Hypothalamus (tissue), 51 donors: ENCODE data around the gene TRAF5.

ENCODE experiments used
- DNase-seq, 51 donors: peaks; one replicate each; lab custom pipeline; 2025; lab: John Stamatoyannopoulos, UW

Gene TRAF5

DNA sequence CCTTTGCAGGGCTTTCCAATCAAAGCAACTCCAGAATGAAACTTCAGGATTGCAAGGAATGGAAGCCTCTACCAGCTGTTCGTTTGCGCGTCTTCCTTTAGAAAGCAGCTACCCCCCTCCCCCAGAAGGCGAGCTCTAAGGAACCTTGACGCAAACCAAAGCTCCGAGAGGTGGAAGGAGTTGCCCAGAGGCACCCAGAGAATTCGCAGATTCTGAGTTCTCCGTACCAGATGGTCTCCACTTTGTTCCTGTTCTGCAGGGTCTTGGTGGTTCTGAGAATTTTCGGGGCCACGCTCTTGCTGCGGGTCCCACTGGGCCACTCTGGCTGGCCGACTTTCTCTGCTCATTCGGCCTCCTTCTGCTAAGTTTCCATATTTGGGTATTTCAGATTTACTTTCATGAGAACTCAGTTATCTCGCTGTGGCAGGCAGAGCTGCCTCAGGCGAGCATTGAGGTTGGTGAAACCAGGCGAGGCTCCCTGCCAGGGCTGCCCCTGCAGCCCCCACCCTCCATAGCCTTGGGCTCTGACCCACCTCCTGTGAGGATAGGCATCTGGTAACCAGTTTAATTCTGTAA, 801 bp downstream of the TRAF5 start:
- DNase-seq = no peak

DNA sequence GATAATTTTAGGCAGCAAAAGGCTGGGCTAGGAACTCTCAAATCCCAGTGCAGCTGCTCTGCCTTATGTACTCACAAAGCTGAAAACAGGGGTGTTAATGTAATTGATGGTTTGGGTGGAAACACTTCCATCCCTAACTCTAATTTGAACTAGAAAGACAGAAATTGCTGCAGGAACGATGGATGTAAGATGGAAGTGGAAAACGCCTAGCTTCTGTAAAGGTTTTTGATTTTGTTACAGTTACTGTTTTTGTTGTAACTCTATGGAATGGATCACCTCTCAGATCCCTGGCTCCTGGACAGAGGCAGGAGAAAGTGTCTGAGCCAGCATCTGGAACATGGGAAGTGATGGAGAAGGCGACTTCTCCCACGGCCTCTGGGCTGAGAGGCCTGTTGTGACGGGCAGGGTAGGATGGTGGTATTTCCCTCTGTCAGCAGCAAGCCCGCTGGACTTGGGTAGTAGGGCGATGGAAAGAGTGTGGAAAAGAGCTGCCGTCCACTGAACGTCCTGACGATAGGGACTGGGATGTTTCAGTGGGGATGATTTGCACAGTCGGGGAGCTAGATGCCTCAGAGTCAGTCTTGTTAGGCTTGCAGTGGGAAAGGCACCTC, 1.6 kb downstream of the TRAF5 start:
- no peak for DNase-seq

GRCh38 chr1:211328866-211329475, 2.3 kb downstream of the TRAF5 start:
- no peak for DNase-seq

DNA sequence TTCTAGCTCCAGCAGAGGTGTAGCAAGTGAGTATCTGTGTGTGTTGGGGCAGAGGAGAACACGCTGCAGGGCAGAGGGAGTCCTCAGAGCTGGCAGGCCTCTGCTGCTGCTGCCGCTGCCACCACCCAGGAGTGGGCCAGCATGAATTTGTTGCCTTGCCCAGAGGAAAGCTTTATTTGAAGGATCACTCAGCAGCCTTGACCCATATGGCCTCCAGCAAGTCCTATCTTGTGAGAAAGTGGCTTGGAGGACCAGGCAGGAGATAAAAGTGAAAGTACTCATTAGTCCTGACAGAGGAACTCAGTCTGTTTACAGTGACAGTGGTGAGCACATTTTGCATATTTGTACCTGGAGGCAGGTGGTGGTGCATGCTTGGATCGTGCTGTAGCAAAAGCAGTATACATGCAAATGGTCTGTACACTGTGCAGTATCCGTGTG, 3.1 kb downstream of the TRAF5 start:
- DNase-seq = no peak

GRCh38 chr1:211330282-211330936, 3.8 kb downstream of the TRAF5 start:
- DNase-seq = no peak

- no peak for DNase-seq
These were observed 4.5 kb downstream of the TRAF5 start for GRCh38 chr1:211331011-211331709.

GRCh38 chr1:211332036-211332616, 5.5 kb downstream of the TRAF5 start:
- no peak for DNase-seq

DNA sequence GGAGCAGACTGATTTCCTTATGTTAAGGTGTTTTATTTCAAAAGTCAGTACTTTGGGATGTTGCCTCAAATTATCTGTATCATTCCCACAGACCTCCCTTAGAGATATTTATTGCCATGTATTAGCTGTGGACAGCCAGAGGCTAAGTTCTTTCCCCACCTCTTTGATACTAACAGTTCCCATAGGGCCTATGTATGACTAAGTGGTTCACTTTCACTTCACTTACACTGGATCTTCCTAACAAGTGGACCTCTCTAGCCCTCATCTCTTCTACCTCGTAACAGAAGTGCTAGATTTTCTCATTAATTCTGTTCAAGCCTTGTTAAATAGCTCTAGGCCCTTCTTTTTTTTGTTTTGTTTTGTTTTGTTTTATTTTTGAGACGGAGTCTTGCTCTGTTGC, 6.2 kb downstream of the TRAF5 start:
- DNase-seq = no peak

DNA sequence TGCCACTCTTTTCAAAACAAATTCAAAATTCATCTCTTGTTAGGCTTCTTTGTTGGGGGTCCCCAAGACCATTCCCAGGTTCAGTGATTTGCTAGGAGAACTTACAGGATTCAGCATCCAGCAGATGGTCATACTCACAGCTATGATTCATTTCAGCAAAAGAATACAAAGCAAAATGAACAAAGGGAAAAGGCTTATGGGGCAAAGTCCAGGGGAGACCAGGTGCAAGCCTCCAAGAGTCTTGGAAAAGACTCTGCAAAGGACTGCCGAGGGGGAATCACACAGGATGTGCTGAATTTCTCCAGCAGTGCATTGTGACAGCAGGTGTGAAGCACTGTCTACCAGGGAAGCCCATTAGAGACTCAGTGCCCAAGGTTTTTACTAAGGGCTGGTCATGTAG, 7.3 kb downstream of the TRAF5 start:
- DNase-seq = no peak

GRCh38 chr1:211334986-211335385, 8.4 kb downstream of the TRAF5 start:
- no peak for DNase-seq

- no peak for DNase-seq
These were observed 9.0 kb downstream of the TRAF5 start for GRCh38 chr1:211335522-211336157.

DNA sequence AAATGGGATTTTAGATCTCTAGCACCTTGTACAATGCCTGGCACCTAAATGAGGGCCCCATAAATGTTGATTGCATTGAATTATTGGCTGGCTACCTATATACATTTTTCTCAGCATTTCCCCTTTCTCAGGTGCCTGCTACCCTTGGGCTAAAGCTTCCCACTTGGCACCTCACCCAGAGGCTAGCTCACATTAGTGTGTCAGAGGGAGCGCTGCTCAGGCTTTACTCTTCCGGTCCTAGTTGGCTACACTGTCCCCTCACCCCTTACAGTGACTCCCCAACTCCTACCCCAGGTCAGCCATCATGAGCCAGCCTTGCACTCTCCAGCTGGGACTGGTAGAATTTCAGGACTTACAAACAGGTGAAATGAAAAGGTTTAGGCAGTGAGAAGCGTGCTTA, 9.5 kb downstream of the TRAF5 start:
- no peak for DNase-seq

GRCh38 chr1:211336775-211337174, 10.1 kb downstream of the TRAF5 start:
- DNase-seq = no peak

DNA sequence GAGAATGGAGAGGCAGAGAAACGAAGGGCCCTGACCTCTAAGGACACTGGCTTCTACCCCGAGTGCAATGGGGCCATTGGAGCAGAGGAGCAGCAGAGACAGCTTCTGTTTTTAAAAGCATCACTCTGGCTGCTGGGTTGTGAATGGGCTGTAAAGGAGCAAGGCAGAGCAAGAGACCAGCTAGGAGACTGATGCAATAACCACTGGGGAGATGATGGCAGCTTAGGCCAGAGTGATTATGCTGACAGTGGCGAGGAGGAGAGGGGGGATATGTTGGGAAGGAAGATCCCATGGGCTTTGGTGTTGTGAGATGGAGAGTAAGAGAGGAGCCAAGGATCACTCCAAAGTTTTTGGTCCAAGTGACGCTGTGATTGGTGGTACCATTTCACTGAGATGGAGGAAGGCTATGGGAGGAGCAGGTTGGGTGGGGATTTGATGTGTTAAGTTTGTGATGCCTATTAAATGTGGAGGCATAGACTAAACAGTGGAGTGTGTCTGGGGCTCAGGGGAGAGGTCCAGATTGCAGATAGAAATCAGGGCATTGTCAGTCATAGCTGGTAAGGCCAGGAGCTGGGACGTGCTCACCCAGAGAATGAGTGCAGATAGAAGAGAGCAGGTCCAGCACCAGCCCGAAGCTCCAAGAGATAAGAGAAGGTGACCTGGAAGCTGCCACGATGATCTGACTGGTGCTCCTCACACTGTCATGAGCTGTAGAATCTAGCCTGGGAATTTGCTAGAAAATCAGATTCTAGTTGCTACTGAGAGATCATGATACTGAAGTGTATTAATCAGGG, 11.0 kb downstream of the TRAF5 start:
- DNase-seq = no peak

DNA sequence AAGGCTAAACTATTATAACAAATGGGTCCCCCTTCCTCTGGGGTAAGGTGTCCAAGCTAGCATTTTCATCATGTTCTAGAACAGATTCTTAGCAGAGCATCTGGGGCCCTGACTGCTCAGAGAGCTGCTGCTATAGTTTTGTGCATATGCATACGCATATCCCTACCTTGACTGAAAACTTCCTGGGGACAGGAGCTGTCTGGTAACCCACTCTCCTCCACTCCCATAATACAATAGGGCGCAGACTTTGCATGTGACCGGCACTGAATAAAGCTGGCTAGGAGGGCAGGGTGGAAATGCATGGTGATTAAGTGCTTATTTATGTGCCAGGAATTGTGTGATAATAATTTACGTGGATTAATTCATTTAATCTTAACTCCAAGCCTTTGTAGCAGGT, 11.6 kb downstream of the TRAF5 start:
- DNase-seq = no peak

DNA sequence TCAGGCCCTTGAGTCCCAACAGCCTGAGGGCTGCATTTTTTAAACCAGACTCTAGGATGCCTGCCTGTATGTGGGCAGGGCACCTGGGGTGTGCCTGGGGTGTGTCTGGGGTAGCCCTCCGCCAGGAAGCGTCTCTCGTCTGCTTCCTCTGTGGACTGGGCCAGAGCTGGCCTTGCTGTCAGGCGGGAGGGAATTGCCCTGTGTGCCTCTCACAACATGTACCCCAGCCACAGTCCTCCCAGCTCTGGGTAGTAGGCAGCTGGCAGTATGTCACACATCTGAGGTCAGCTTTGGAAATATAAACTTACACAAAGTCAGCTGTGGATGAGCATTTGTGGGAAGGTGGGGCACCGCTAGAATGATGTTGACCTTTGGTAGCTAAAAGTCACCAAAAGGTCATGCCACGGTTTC, 13.0 kb downstream of the TRAF5 start:
- no peak for DNase-seq

GRCh38 chr1:211340622-211341507, 14.2 kb downstream of the TRAF5 start:
- no peak for DNase-seq

GRCh38 chr1:211341999-211342398, 15.4 kb downstream of the TRAF5 start:
- no peak for DNase-seq

- DNase-seq = no peak
These were observed 17.0 kb downstream of the TRAF5 start for GRCh38 chr1:211343607-211344006.
